HG02884 (cell line): ENCODE data around the gene MICAL3.
"Not testable (repeated sequence)": the region's sequence is repeated elsewhere in the genome, so short reads cannot be mapped to it uniquely, and the experiment has no call there.

Source experiments
- ATAC-seq: cut with Tn5 transposase; IDR thresholded peaks from one replicate; pipeline ENCODE4 v1.9.1; 2021; ENCODE audit warnings: mild to moderate bottlenecking, moderate library complexity; ENCODE audit not compliant: unreplicated experiment

Gene MICAL3

DNA sequence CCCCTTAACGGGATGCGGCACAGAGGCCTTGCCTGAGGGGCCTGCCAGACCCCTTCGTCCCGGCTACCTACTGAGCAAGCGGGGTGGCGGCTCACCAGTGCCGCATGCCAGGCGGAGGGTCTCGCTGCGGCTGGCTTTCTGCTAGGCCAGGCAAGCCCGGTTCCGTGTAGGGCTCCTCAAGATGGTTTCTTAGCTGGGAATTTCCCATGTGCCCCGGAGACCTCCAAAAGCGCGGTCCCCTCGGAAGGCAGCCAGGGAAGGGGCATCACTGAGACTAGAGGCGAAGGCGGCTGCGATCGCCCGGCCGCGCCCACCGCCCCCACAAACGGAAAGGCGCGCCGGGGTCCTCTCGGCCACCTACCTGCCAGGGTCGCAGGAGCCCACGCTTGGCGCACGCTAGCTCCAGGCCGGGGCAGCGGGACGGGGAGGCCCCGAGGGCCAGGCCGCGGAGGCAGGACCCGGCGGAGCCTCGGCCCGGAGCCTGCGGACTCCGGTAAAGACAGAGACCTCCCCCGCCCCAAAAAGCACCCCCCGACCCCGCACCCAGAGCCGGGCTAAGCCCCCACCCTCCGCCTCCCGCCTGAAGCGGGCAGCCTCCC, 23.8 kb downstream of the MICAL3 start:
- ATAC-seq = no peak

DNA sequence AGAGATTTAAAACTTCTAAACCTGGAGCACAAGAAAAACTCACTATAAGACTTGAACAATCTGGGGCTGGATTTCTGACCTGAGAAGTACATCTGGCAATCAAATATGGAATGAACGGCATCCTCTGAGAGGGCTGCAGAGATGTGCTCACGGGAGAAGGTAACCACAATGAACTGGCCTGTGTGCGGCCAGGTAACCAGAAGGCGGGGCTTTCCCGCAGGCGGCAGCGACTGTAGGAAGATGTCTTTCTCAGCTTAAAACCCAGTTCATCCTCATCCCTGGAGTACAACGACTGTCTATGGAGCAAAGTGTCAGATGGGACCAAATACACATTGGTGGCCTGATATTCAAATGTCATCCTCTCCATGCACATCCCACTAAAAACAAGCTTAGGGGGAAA, 24.5 kb downstream of the MICAL3 start:
- no peak for ATAC-seq

DNA sequence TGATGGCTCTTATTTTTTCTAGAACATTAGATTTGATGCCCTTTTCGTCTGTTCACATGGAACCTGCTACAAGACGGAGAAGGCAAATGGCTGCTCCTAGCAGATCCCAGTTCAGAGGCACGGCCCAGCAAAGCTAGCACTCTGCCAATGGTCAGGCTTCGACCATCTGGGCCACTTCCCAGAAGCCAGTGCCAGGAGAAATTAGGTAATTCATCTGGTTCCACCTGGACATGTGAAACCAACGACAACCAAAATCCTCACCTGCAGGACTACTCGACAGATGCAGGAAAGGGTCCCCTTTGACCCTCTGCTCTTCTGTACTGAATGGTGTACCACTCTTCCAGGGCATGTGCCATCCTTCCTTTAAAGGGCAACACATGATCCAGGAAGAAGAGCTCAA, 25.4 kb downstream of the MICAL3 start:
- no peak for ATAC-seq

DNA sequence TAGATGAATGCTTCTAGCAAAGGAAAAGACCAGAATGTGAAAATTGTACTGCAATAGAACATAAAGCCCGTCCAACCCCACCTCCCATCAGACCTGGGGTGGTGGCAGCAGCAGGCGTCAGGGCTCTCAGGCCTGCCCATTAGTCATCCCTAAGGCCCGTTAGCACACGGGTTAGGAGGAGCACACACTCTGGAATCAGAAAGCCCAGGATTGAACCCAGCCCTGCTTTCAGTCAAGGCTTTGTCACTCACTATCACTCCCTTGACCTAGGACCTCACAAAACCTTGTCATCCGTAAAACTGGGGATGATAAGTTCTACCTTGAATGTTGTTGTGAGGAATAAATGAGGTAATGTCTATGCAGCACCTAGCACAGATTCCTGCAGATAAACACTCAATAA, 26.9 kb downstream of the MICAL3 start:
- ATAC-seq = no peak

DNA sequence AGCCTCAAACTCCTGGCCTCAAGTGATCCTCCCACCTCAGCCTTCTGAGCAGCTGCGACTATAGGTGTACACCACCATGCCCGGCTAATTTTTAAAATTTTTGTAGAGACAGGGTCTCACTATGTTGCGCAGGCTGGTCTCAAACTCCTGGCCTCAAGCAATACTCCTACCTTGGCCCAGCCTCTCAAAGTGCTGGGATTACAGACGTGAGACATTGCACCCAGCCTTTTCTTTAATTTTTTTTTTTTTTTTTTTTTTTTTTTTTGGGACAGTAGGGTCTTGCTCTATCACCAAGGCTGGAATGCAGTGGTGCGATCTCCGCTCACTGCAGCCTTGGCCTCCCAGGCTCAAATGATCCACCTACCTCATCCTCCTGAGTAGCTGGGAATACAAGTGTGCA, 29.1 kb downstream of the MICAL3 start:
- ATAC-seq = not testable (repeated sequence)

DNA sequence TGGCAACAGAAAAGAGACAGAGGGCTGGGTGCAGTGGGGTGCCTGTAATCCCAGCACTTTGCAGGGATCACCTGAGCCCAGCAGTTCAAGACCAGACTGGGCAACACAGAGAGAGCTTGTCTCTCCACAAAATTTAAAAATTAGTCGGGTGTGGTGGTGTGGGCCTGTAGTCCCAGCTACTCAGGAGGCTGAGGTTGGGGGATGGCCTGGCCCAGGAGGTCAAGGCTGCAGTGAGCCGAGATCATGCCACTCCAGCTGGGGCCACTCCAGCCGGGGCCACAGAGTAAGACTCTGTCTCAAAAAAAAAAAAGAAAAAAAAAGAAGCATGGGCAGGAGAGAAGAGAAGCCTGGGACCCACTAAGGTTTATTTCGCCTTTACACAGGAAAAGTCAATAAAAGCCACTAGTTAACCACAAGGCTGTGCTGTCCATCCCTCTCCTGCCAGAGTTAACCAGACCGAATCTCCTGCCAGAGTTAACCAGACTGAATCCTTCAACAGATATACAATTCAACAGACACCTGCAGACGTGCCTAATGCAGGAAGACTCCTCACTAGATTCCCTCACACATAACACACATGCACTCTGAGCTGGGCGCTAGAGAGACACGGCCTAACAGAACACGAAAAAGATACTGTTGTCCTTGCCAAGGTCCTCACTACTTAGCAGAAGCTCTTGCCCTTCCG, 29.8 kb downstream of the MICAL3 start:
- no peak for ATAC-seq

DNA sequence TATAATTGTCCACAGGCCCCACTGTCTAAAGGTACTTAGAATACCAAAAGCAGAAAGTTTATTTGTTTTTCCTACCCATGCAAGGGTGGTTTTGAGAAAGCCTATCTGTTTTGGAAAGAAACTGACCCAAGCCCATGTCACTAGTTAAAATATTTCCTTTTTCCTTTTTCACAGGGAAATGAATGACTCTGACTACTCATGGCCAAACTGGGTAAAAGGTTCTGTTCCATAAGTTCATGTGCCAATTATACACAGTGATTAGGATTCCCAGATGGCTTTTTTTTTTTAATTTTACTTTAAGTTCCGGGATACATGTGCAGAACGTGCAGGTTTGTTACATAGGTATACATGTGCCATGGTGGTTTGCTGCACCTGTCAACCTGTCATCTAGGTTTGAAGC, 31.4 kb downstream of the MICAL3 start:
- not testable (repeated sequence) for ATAC-seq

DNA sequence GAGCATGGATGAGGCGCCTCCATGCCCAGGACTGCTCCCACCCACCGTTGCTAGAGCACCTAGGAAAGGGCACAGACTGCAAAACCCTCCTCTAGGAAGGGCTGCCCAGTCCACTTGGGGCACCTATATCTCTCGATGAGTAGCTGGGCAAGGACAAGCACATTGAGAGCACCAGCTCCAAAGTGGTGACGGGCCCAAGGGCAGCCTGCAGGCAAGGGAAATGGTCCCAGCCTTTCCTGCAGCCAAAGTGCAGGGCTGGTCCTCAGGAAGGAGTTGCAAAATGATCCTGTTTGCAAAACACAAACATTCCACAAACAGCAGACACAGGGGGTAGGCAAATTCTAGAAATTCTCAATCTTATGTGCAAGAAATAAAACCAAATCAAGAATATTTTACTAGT, 32.4 kb downstream of the MICAL3 start:
- ATAC-seq = not testable (repeated sequence)

DNA sequence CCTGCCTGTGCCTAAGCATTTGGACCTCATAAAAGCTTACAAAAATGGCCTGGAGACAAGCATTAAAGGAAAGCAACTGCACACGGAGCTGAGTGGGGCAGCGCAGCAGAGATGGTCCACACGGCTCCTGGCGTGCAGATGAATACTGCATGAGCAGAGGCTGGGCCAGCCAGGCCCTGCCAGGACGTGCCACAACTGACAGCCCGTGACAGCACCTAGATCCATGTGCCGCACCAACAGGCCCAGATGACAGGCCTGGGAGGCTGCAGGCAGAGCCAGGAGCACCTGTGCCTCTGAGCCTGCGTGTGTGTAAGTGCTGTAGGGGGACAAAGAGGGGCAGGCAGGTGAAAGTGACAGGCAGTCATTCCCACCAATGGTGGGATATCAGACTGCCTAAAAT, 33.4 kb downstream of the MICAL3 start:
- no peak for ATAC-seq

DNA sequence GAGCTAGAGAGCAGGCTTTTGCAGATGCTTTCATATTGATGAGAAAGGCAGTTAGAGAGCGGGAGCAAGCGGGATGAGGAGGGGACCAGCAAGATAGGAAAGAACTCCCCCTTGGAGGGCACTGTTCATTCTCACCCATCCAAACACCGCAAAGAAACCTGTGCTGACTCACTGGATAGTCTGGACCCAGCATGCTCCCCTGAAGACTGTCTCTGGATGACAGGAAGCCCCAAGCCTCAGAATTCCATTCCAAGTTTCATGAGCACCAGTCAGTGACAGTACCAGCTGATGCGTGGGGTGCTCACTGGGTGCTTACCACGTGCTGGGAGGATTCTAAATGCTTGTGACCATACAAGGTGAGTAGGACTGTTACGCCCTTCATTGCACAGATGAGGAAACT, 34.2 kb downstream of the MICAL3 start:
- ATAC-seq = no peak

DNA sequence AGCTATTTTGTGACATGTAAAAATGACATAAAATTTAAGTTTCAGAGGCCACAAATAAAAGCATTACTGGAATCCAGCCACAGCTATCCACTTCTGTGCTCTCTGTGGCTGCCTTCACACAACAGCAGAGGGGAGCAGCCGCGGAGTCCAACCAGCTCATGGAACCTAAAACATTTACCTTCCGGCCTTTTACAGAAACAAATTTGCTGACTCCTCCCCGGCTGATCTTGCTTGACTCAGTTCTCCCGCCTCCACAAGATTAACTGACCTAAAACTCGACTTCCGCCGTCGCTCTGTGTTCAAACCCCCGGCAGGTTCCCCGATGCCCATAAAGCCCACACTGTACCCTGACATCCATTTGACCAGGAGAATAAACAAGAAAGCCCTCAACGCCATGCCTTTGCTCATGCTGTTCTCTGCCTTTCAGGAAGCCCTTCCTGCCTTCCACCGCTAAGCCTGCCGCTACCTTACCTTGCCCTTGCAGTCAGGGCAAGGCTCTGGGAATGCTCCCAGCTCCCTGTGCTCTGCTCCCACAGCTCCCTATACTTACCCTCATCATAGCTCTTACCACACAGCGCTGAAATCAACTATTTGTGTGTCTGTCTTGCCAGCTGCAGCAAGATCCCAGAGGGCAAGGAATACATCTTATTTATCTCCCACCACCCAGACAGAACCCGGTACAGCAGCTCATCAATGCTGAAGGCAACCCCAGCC, 35.4 kb downstream of the MICAL3 start:
- ATAC-seq = no peak

DNA sequence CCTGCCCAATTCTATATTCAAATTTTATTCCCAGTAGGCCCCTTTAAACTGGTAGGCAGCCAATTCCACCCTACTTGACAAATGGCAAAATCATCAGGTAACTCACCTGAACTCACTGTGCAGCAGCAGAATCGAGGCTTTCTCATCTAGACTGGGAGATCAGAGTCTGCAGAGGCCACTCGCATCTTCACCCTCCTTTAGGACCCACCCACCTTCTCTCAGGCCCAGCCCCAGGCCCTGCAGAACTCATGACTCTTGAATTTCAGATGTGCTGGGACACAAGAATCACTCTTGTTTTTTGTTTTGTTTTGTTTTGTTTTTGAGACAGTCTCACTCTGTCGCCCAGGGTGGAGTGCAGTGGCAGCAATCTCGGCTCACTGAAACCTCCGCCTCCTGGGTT, 38.8 kb downstream of the MICAL3 start:
- ATAC-seq = no peak

DNA sequence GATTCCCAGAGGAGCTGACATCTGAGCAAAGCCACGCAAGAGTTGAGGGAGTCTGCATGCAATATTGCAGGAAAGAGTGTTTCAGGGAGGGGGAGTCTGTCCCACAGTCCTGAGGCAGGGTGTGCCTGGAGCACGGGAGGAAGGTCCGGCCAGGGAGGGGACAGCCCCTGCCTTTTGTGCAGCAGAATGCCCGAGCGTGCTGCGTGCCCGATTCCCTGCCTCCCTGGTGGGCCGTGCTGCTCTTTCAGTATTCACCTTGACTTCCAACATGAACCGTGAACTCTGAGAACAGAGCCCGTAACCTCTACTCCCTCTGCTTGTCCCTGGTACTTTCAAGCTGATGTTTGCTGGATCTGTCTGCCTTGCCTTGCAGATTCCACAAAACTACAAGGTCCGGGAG, 39.3 kb downstream of the MICAL3 start:
- ATAC-seq = not testable (repeated sequence)

DNA sequence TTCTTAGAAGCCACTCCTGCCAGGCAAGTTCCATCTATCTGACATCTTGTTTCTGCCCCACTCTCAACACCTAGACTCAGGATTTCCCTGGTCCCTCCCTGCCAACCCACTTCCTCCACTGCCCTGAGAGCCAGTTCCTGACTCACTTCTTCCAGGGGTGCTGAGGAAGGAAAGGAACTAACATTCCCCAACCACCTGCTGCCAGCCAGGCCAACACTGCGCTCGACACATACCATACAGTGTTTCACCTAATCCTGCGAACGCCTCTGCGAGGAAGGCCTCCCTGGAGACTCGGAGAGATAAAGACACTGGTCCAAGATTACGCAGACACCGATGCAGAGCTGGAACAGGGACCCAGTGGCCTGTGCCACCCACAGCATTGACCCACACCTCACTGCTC, 40.2 kb downstream of the MICAL3 start:
- no peak for ATAC-seq

DNA sequence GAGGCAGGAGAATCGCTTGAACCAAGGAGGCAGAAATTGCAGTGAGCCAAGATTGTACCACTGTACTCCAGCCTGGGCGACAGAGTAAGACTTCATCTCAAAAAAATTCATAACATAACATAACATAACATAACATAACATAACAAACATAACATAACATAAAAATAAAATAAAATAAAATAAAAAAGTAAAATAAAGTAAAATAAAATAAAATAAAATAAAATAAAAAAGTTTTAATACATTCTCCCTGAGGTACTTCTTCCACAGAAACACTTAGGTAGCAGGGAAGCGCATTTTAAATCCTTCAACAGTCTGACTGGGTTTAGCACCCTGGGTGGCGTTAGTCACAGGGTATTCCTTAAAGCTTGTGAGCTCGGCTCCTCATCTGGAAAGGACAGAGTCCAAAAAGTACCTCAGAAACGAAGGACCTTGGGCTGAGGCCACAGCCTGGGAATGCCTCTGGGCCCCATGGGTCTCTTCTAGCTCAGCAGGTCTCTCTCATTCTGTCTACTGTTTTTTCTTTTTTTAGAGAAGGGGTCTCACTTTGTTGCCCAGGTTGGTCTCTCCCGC, 41.7 kb downstream of the MICAL3 start:
- no peak for ATAC-seq

DNA sequence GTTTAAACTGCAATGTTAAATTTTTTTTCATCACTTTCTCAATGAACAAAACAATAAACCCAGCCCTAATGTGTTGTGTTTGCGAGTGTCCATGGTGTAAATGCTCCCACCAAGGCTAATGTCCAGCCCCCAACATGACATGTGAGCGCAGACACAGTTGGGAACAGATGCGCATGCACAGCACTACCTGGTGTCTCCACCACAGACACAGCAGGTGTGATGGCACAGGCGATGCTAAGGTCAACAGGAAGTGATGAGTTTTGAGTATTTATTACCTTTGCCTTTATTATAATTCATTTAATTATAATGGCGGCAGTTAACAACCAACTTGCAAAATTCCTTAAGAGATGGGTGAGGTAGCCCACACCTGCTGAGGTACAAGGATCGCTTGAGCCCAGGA, 42.9 kb downstream of the MICAL3 start:
- no peak for ATAC-seq

DNA sequence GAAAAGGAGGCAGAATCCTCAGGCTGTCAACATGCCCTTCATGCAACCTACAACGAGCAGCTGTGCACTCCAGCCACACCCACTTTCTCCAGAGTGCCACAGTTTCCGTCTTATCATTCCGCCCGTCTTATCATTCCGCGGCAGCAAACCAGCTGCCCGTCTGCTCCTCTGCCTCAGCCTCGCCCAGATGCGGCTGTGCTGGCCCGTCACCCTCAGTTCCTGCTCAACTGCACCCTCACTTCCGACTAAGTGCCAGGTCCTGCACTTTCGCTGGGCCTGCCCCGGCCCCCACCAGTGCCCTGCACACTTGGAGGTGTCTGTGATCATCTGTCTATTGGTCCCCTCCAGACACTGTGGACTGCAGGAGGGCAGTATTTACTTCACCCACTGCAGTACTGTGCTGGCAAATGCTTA, 43.7 kb downstream of the MICAL3 start:
- ATAC-seq = no peak

DNA sequence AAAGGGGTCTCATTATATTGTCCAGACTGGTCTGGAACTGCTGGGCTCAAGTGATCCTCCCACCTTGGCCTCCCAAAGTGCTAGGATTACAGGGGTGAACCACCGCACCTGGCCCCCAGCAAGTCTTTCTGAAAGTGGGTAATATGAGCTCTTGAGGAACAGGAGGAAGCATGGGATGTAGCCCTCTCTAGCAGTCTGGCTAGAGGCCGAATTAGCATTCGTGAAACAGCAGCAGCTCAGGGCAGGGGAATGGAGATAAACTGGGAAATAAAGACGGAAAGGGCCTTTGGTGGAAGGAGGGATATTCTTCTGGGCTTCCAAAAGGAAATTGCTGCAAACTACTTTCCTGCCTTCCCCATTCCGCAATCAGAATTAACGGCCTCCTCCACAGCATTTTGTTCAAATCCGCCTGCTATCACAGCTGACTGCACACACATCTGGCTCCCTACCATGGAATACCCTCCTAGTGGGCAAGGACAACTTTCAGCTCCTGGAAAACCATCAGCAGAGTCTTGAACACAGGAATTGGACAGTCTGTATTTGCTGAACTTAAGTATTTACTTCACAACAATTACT, 44.3 kb downstream of the MICAL3 start:
- ATAC-seq = no peak

DNA sequence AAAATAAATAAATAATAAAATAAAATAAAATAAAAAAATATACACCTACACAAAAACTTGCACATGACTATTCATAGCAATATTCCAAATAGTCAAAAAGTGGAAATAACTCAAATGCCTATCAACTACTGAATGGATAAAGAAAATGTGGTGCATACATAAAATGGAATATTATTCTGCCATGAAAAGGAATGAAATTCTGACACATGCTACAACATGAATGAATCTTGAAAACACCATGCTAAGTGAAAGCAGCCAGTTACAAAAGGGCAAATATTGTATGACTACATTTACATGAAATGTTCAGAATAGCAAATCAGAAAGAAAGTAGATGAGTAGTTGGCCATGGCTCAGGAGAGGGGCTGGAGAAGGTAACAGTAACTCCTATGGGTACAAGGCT, 46.3 kb downstream of the MICAL3 start:
- ATAC-seq = no peak

DNA sequence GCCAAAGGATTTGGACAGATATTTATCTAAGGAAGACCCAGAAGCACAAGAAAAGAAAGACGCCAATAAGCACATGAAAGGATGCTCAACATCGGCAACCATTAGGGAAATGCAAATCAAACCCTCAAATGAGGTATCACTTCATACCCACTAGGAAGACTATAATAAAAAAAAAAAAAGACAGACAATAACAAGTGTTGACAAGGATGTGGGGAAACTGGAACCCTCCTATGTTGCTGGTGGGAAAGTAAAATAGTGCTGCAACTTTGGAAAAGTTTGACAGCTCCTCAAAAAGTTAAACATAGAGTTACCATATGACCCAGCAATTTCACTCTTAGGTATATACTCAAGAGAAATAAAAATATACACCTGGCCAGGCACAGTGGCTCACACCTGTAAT, 47.0 kb downstream of the MICAL3 start:
- no peak for ATAC-seq

DNA sequence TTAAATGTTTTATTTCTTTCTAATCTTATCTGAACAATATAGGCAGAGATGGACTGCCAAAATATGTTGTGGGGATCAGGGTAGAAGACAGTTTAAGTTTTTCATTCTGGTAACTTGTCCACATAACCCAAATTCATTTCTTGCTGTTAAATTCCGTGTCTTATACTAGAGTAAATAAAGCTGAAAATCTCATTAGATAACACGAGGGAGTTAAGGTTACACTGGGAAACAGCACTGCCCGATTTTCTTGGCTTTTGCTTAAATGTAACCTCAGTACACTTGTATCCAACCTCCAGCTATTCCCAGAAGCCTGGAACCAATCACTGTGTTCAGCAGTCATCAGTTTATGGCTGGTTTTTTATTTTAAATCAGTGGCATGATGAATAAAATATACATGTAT, 48.2 kb downstream of the MICAL3 start:
- ATAC-seq = no peak
